ENCODE data around the gene PERCC1.
"Not testable (repeated sequence)": the region's sequence is repeated elsewhere in the genome, so short reads cannot be mapped to it uniquely, and the experiment has no call there.

Gene PERCC1

GRCh38 chr16:1470481-1471251, 39.8 kb downstream of the PERCC1 start:
- no peak for ATAC-seq

GRCh38 chr16:1471569-1472194, 40.8 kb downstream of the PERCC1 start:
- ATAC-seq = no peak

- ATAC-seq = no peak
Measured at GRCh38 chr16:1472974-1473373, 42.1 kb downstream of the PERCC1 start.

- peak in 1 of 2 donors; percentile 8 for ATAC-seq
Measured at GRCh38 chr16:1474082-1474795, 43.4 kb downstream of the PERCC1 start.

GRCh38 chr16:1474796-1475551, 44.1 kb downstream of the PERCC1 start, which contains the start of gene CLCN7:
Gene CLCN7, minus strand, starts transcription at chr16:1475028. Its CDS starts 54 bp downstream, at chr16:1474974.
- peak; percentile 94 for ATAC-seq

GRCh38 chr16:1475552-1476114, 44.8 kb downstream of the PERCC1 start:
- ATAC-seq = no peak

- no peak for ATAC-seq
Measured at GRCh38 chr16:1477033-1477432, 46.2 kb downstream of the PERCC1 start.

- not testable (repeated sequence) for ATAC-seq
Measured at GRCh38 chr16:1478937-1479336, 48.1 kb downstream of the PERCC1 start.

- ATAC-seq = no peak
Measured at GRCh38 chr16:1481906-1482835, 51.3 kb downstream of the PERCC1 start.

All from activated CD4-positive, CD25-positive, alpha-beta regulatory T cell treated with anti-CD3 and anti-CD28 coated beads, Interleukin-2, amount 50 U/mL, for 24 hours (primary cell).